ENCODE results near the gene PRAC2. TPM values are rescaled to one million over a fixed set of nuclear protein-coding genes. Genes with fewer than 3 reads are reported as not detected.

The PRAC2 gene
- total RNA-seq, 1 donor: not detected

- H3K79me2 ChIP-seq (ENCODE audit: insufficient read depth, low read length): no peaks in the 10 kb centered on the region
- no peak overlapping the region for H3K4me2 ChIP-seq (ENCODE audit: insufficient read depth, low read length)
- no peak overlapping the region for H3K27ac ChIP-seq (ENCODE audit: low read depth, low read length)
- H3K27me3 ChIP-seq (ENCODE audit: insufficient read depth, low read length): peaks cover 22% of the 10 kb centered on the region
- H4K20me1 ChIP-seq (ENCODE audit: insufficient read depth, low read length): no peaks in the 10 kb centered on the region
- H3K9me3 ChIP-seq (ENCODE audit: low read depth, low read length): no peaks in the 10 kb centered on the region
- no peak for DNase-seq (ENCODE audit: insufficient read length, low spot score, missing footprints)
- no peak overlapping the region for H2AFZ ChIP-seq (ENCODE audit: low read length)
- no peaks in the 10 kb centered on the region for H3K4me1 ChIP-seq (ENCODE audit: insufficient read depth, low read length)
- H3K36me3 ChIP-seq (ENCODE audit: insufficient read depth, low read length): no peaks in the 10 kb centered on the region
- H3K4me3 ChIP-seq (ENCODE audit: insufficient read depth, low read length): no peak overlapping the region
- TF ChIP-seq CTCF (IDR thresholded peaks at IDR 0.05; ENCODE audit: extremely low read depth, low read depth, low read length): no peak
Measured at GRCh38 chr17:48679385-48680096, 43.4 kb upstream of the PRAC2 start.

GRCh38 chr17:48681609-48682008, 41.4 kb upstream of the PRAC2 start:
- no peak for DNase-seq (ENCODE audit: insufficient read length, low spot score, missing footprints)
- TF ChIP-seq CTCF (IDR thresholded peaks at IDR 0.05; ENCODE audit: extremely low read depth, low read depth, low read length): no peak
- Histone ChIP-seq H3K36me3 (ENCODE audit: insufficient read depth, low read length) (no peaks in the 10 kb centered on the region), H3K79me2 (ENCODE audit: insufficient read depth, low read length) (no peaks in the 10 kb centered on the region), H3K9me3 (ENCODE audit: low read depth, low read length) (no peaks in the 10 kb centered on the region), H3K4me3 (ENCODE audit: insufficient read depth, low read length) (no peak overlapping the region), H3K4me2 (ENCODE audit: insufficient read depth, low read length) (no peak overlapping the region), H4K20me1 (ENCODE audit: insufficient read depth, low read length) (no peaks in the 10 kb centered on the region), H2AFZ (ENCODE audit: low read length) (no peak overlapping the region), H3K27me3 (ENCODE audit: insufficient read depth, low read length) (peaks cover 24% of the 10 kb centered on the region), H3K27ac (ENCODE audit: low read depth, low read length) (no peak overlapping the region), H3K4me1 (ENCODE audit: insufficient read depth, low read length) (no peaks in the 10 kb centered on the region)

- Histone ChIP-seq H3K9me3 (ENCODE audit: low read depth, low read length) (no peaks in the 10 kb centered on the region), H3K4me2 (ENCODE audit: insufficient read depth, low read length) (no peak overlapping the region), H4K20me1 (ENCODE audit: insufficient read depth, low read length) (no peaks in the 10 kb centered on the region), H2AFZ (ENCODE audit: low read length) (no peak overlapping the region), H3K27ac (ENCODE audit: low read depth, low read length) (no peak overlapping the region), H3K4me1 (ENCODE audit: insufficient read depth, low read length) (no peaks in the 10 kb centered on the region), H3K27me3 (ENCODE audit: insufficient read depth, low read length) (peaks cover 4% of the 10 kb centered on the region), H3K4me3 (ENCODE audit: insufficient read depth, low read length) (no peak overlapping the region), H3K36me3 (ENCODE audit: insufficient read depth, low read length) (no peaks in the 10 kb centered on the region), H3K79me2 (ENCODE audit: insufficient read depth, low read length) (no peaks in the 10 kb centered on the region)
- no peak for DNase-seq (ENCODE audit: insufficient read length, low spot score, missing footprints)
- no peak for TF ChIP-seq CTCF (IDR thresholded peaks at IDR 0.05; ENCODE audit: extremely low read depth, low read depth, low read length)
Measured at GRCh38 chr17:48690655-48691054, 32.3 kb upstream of the PRAC2 start.

- Histone ChIP-seq H3K27ac (ENCODE audit: low read depth, low read length) (no peak overlapping the region), H3K27me3 (ENCODE audit: insufficient read depth, low read length) (peaks cover 1% of the 10 kb centered on the region), H2AFZ (ENCODE audit: low read length) (no peak overlapping the region), H3K9me3 (ENCODE audit: low read depth, low read length) (no peaks in the 10 kb centered on the region), H3K4me3 (ENCODE audit: insufficient read depth, low read length) (no peak overlapping the region), H3K79me2 (ENCODE audit: insufficient read depth, low read length) (no peaks in the 10 kb centered on the region), H3K4me1 (ENCODE audit: insufficient read depth, low read length) (no peaks in the 10 kb centered on the region), H3K4me2 (ENCODE audit: insufficient read depth, low read length) (no peak overlapping the region), H3K36me3 (ENCODE audit: insufficient read depth, low read length) (no peaks in the 10 kb centered on the region), H4K20me1 (ENCODE audit: insufficient read depth, low read length) (no peaks in the 10 kb centered on the region)
- no peak for TF ChIP-seq CTCF (IDR thresholded peaks at IDR 0.05; ENCODE audit: extremely low read depth, low read depth, low read length)
- no peak for DNase-seq (ENCODE audit: insufficient read length, low spot score, missing footprints)
Measured at GRCh38 chr17:48692049-48692448, 30.9 kb upstream of the PRAC2 start.

Data from osteoblast (primary cell).